KBM-7 (cell line): Measurements from ENCODE around the gene FANK1.

Experiments
- DNase-seq: peaks from one replicate; pipeline ENCODE4 v3.0.0-alpha.2; 2015
- in situ Hi-C: fragments of 300-500 bp; cut with MboI; formaldehyde crosslinking; loops from 2 replicates; pipeline ENCODE4 v1.14.3; 2020; ENCODE audit warnings: low sequenced_read_pairs, low pct_unique_long_range_greater_than_20kb, mixed read lengths

The FANK1 gene

GRCh38 chr10:125980521-125981035, 84.2 kb downstream of the FANK1 start:
- no peak for DNase-seq
- in situ Hi-C loops: loop anchor here (25.0 kb wide), 1 partner anchor 532 kb away; no protein-coding TSS in a partner anchor

DNA sequence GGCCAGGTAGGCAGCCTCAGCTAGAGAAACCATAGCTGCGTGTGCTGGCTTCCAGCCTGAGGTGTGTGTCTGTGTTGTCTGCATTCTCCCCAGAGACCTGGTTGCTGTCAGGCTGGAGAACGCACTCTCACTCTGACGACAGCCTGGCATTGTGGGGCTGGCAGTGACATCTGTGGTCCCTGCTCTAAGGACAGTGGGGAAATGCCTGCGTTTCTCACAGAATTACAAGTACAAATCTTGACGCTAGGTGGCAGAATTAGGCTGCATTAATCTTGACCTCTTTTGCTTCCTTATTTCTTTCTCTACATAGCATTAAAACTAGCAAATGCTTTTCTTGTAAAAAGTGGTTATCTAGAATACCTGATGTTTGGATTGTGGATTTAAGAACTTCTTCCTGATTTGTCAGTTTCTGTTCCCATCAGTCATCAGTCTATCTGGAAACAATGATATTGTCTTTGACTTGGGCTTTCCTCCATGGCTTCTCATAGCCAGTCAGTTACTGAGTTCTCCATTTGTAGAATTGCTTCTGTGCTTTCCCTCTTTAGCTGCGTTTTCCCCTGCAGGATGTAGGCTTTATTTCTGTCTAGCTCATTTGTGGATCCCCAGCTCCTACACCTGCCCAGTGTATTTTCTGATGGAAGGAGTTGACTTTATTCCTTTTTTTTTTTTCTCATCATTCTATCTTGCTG, 86.0 kb downstream of the FANK1 start:
- in situ Hi-C loops: loop anchor here (25.0 kb wide), 1 partner anchor 530 kb away; no protein-coding TSS in a partner anchor
- DNase-seq: peak; percentile 91

DNA sequence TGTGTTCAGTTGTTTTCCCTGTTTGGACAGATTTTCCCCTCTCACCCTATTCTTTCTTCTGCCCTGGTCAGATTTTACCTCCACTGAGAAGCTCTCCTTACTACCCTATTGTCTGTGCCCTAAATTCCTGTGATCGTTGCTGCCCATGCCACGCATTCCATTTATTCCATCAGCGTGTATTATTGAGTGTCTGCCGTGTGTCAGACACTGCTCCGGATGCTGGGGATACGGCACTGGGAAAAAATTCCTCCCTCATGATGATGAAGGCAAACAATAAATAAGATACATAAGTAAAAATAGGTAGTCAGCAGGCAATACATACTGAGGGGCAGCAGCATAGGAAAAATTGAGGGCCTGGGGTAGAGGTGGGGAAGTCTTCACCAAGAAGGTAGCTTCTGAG, 86.8 kb downstream of the FANK1 start:
- DNase-seq: no peak
- in situ Hi-C loops: loop anchor here (25.0 kb wide), 1 partner anchor 529 kb away; no protein-coding TSS in a partner anchor

DNA sequence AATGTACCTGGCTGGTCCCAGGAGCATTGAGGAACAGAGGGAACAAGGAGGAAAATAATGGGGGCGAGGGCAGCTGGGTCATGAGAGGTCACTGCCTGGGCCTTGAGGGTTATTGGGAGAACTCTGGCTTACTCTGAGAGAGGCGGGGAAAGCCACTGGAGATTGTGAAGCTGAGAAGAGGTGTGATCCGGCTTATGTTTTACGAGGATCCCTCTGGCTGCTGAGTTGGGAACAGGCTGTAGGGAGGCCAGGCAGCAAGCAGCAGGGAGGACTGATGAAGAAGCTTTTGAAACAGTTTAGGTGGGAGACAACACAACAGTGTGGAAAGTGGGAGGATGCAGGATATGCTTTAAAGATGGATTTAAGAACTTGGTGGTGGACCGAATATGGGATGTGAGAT, 87.3 kb downstream of the FANK1 start:
- DNase-seq: no peak

GRCh38 chr10:125984346-125984745, 88.0 kb downstream of the FANK1 start:
- in situ Hi-C loops: loop anchor here (25.0 kb wide), 1 partner anchor 528 kb away; no protein-coding TSS in a partner anchor
- DNase-seq: no peak

More for the DNA sequence above, 87.3 kb downstream of the FANK1 start:
- in situ Hi-C loops: loop anchor here (25.0 kb wide), 1 partner anchor 529 kb away; no protein-coding TSS in a partner anchor

GRCh38 chr10:125984865-125985495, 88.6 kb downstream of the FANK1 start:
- in situ Hi-C loops: loop anchor here (25.0 kb wide), 1 partner anchor 527 kb away; no protein-coding TSS in a partner anchor
- no peak for DNase-seq

DNA sequence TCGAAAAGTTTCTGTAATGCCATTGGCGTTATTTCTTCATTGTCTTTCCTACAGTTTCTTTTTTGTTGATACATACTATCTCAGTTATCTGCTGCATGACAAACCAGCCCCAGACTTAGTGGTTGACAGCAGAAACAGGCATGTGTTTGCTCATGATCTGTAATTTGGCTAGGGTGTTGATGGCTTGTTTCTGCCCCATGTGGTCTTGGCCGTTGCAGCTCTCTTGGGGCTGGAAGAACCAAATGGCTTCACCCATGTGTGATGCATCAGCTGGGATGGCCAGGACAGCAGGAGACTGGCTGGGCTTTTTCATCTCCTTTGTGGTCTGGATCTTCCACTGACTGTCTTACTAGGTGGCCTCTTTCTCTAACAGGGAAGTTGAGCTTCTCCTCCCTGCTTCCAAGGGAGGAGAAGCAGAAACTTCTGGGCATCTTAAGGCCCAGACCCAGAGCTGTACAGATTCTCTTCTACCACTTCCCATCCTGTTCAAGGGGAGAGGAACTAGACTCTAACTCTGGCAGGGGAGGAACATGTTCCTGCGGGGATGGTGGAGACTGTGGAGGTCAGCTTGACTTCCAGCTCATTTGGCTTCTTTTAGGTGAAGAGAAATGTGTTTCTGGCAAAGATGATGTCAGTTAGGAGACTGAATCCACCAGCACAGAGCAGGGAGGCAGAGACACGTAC, 89.3 kb downstream of the FANK1 start:
- in situ Hi-C loops: loop anchor here (25.0 kb wide), 1 partner anchor 527 kb away; no protein-coding TSS in a partner anchor
- no peak for DNase-seq

DNA sequence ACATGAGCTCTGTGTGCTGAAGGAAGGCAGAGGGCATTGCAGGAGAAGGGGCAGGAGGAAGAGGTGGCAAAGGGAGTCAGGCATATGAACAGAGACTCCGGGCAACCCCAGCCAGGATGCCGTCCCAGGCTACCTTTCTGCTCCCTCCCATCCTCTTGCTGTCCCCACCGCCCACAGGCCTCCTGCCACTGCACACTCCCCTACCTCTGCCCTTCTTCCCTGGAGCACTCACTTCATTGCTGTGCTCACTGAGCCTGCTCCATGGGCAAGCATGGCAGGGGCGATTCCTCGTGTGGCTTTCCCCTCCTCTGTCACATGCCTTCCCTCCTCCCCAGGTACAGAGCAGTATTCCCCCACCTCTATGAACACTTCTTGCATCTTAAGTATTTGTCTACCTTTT, 93.4 kb downstream of the FANK1 start:
- no peak for DNase-seq
- in situ Hi-C loops: loop anchor here (25.0 kb wide), 1 partner anchor 523 kb away; no protein-coding TSS in a partner anchor

DNA sequence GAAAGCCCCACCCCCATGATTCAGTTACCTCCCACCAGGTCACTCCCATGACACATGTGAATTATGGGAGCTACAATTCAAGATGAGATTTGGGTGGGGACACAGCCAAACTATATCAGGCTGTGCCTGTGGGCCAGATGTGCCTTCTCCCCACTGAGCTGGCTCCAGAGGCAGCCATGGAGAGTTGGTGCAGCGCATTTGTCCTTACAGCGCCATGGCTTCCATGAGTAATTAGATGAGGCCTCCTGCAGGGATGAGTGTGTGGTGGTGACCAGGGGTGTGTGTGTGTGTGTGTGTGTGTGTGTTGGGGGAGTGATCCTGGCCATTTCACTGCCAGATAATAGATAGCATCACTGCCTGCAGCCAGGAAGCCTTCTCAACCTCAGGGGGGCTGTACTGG, 94.6 kb downstream of the FANK1 start:
- in situ Hi-C loops: loop anchor here (25.0 kb wide), 1 partner anchor 521 kb away; no protein-coding TSS in a partner anchor
- no peak for DNase-seq

- in situ Hi-C loops: loop anchor here (25.0 kb wide), 1 partner anchor 521 kb away; no protein-coding TSS in a partner anchor
Measured at GRCh38 chr10:125991392-125991791, 95.0 kb downstream of the FANK1 start.

GRCh38 chr10:125992254-125992653, 95.9 kb downstream of the FANK1 start:
- DNase-seq: no peak
- in situ Hi-C loops: loop anchor here (25.0 kb wide), 1 partner anchor 520 kb away; no protein-coding TSS in a partner anchor

More at GRCh38 chr10:125991392-125991791, 95.0 kb downstream of the FANK1 start:
- DNase-seq: no peak

DNA sequence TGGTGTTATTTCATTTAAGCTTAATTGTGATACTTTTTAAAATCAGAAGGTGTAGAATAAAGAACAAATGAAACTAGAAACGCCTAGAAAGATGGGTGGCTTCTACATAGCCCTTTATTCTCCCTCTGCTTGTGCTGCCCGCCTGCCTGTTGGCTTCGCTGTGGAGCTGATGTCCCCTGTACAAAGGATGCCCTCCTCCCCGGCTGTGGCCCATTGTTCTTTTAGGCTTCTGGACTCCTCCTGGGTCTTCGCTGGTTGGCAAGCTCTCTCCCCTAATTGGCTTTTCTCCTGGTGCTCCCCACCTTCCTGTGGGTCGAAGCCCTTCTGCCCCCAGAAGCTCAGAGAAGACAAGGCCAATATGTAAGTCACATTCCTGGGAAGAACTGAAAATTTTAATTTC, 98.2 kb downstream of the FANK1 start:
- DNase-seq: no peak
- in situ Hi-C loops: loop anchor here (25.0 kb wide), 1 partner anchor 518 kb away; no protein-coding TSS in a partner anchor

DNA sequence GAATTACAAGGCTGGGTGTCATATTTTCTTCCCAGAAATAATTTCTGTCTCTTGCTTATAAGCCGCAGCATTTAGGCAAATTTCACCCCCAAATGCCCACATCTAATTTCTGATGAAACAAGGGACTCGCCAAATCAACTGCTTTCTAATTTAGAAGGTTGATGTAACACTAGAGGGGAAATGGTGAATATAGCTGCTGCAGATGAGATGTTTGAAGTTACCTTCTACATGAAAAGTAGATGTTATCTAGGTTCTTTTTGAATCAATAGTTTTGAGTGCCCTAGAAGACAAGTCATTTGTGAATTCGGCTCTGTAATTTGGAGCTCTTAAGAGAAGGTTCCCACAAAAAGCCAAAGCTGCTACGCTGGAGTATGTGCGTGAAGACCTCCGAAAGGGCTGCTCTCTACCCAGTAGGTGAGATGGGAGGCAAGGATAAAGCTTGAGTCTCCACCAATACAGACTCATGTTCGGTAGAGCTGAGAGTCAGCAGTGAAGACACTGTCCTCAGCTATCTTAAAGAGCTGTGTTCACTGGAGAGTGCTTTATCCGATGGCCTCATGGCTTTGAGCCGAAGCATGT, 99.5 kb downstream of the FANK1 start:
- no peak for DNase-seq
- in situ Hi-C loops: loop anchor here (25.0 kb wide), 1 partner anchor 516 kb away; no protein-coding TSS in a partner anchor

- in situ Hi-C loops: loop anchor here (25.0 kb wide), 1 partner anchor 515 kb away; no protein-coding TSS in a partner anchor
- DNase-seq: no peak
Measured at GRCh38 chr10:125997586-125997985, 101.2 kb downstream of the FANK1 start.

GRCh38 chr10:125999694-126000093, 103.3 kb downstream of the FANK1 start:
- DNase-seq: no peak
- in situ Hi-C loops: loop anchor here (25.0 kb wide), 1 partner anchor 513 kb away; no protein-coding TSS in a partner anchor

GRCh38 chr10:126001576-126001975, 105.2 kb downstream of the FANK1 start:
- in situ Hi-C loops: no loop called here

DNA sequence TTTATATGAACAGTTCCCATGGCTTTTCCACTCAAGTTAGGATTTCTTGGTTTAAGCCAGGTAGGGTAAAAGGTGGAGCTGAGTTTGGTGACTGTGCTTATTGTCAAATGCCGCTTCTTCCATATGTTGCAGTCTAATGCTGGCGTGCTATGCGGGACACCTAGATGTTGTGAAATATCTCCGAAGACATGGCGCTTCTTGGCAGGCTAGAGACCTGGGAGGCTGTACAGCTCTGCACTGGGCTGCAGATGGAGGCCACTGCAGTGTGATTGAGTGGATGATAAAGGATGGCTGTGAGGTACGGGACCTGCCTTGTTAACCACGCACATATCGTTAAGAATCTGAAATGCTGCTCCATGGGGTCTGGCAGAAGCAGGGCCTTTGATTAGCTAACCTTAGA, 108.4 kb downstream of the FANK1 start:
- in situ Hi-C loops: no loop called here
- DNase-seq: no peak

More at GRCh38 chr10:126001576-126001975, 105.2 kb downstream of the FANK1 start:
- no peak for DNase-seq

GRCh38 chr10:126006264-126006663, 109.9 kb downstream of the FANK1 start:
- in situ Hi-C loops: no loop called here
- DNase-seq: no peak

- in situ Hi-C loops: no loop called here
- no peak for DNase-seq
Measured at GRCh38 chr10:126006906-126007305, 110.5 kb downstream of the FANK1 start.
